ENCODE results near the gene NGEF.

The NGEF gene

GRCh38 chr2:232957657-232958090 is 55.4 kb downstream of the NGEF start:
- H3K4me1 ChIP-seq: no peaks in the 10 kb centered on the region
- no peak overlapping the region for H3K4me3 ChIP-seq
- no peak overlapping the region for H3K27ac ChIP-seq
- TF ChIP-seq CTCF (IDR thresholded peaks at IDR 0.05): no peak
- intact Hi-C loops (cut with DNase I; ENCODE audit: low total_unique reads): no loop called here
- no peak for DNase-seq
- peaks cover 0 to 10% of the 10 kb centered on the region in 2 donors for H3K27me3 ChIP-seq
- no peaks in the 10 kb centered on the region for H3K36me3 ChIP-seq
- peaks cover 0 to 9% (median 8%) of the 10 kb centered on the region in 3 donors for H3K9me3 ChIP-seq

- no peak for TF ChIP-seq CTCF (IDR thresholded peaks at IDR 0.05)
- Histone ChIP-seq H3K4me3 (no peak overlapping the region), H3K4me1 (no peaks in the 10 kb centered on the region), H3K36me3 (no peaks in the 10 kb centered on the region), H3K9me3 (no peaks in the 10 kb centered on the region), H3K27ac (no peak overlapping the region), H3K27me3 (peaks cover 0 to 5% of the 10 kb centered on the region in 2 donors)
- DNase-seq: no peak
- intact Hi-C loops (cut with DNase I; ENCODE audit: low total_unique reads): no loop called here
Observed at GRCh38 chr2:232955856-232956255, 57.2 kb downstream of the NGEF start.

- intact Hi-C loops (cut with DNase I; ENCODE audit: low total_unique reads): no loop called here
- Histone ChIP-seq H3K4me3 (no peak overlapping the region), H3K36me3 (no peaks in the 10 kb centered on the region), H3K27ac (no peak overlapping the region), H3K4me1 (no peaks in the 10 kb centered on the region), H3K9me3 (no peaks in the 10 kb centered on the region), H3K27me3 (peaks cover 0 to 4% of the 10 kb centered on the region in 2 donors)
- TF ChIP-seq CTCF (IDR thresholded peaks at IDR 0.05): no peak
- no peak for DNase-seq
Observed at GRCh38 chr2:232954691-232955090, 58.4 kb downstream of the NGEF start.

- Histone ChIP-seq H3K36me3 (no peaks in the 10 kb centered on the region), H3K4me1 (no peaks in the 10 kb centered on the region), H3K9me3 (no peaks in the 10 kb centered on the region), H3K4me3 (no peak overlapping the region), H3K27me3 (peaks cover 0 to 4% of the 10 kb centered on the region in 2 donors), H3K27ac (no peak overlapping the region)
- TF ChIP-seq CTCF (IDR thresholded peaks at IDR 0.05): no peak
- intact Hi-C loops (cut with DNase I; ENCODE audit: low total_unique reads): no loop called here
- DNase-seq: no peak
Observed at GRCh38 chr2:232951891-232952290, 61.2 kb downstream of the NGEF start.

- H3K36me3 ChIP-seq: no peaks in the 10 kb centered on the region
- TF ChIP-seq CTCF (IDR thresholded peaks at IDR 0.05): no peak
Observed at GRCh38 chr2:232951181-232951580, 61.9 kb downstream of the NGEF start.

GRCh38 chr2:232950751-232951150 is 62.3 kb downstream of the NGEF start:
- DNase-seq: no peak
- intact Hi-C loops (cut with DNase I; ENCODE audit: low total_unique reads): no loop called here
- no peak overlapping the region for H3K27ac ChIP-seq
- no peaks in the 10 kb centered on the region for H3K9me3 ChIP-seq
- TF ChIP-seq CTCF (IDR thresholded peaks at IDR 0.05): no peak
- H3K4me1 ChIP-seq: no peaks in the 10 kb centered on the region
- H3K4me3 ChIP-seq: no peak overlapping the region
- H3K36me3 ChIP-seq: no peaks in the 10 kb centered on the region
- peaks cover 0 to 4% of the 10 kb centered on the region in 2 donors for H3K27me3 ChIP-seq

More at GRCh38 chr2:232951181-232951580, 61.9 kb downstream of the NGEF start:
- Histone ChIP-seq H3K4me1 (no peaks in the 10 kb centered on the region), H3K27me3 (peaks cover 0 to 4% of the 10 kb centered on the region in 2 donors), H3K27ac (no peak overlapping the region), H3K4me3 (no peak overlapping the region), H3K9me3 (no peaks in the 10 kb centered on the region)
- DNase-seq: no peak
- intact Hi-C loops (cut with DNase I; ENCODE audit: low total_unique reads): no loop called here

Data from tibial artery (tissue), 4 donors.